Progenitor cell of endocrine pancreas (in vitro differentiated cells): ENCODE results near the gene CYP27A1. TPM values are rescaled to one million over a fixed set of nuclear protein-coding genes. Genes with fewer than 3 reads are reported as not detected.

ENCODE experiments used
- DNase-seq: peaks from one replicate; pipeline ENCODE4 v3.0.0; 2021; ENCODE audit warnings: low spot score; ENCODE audit not compliant: unreplicated experiment
- H3K27ac Mint-ChIP-seq: 2 replicates; pipeline ENCODE4 v1.8.0; 2021; ENCODE audit warnings: mild to moderate bottlenecking, moderate library complexity, mixed read lengths
- H3K27me3 Mint-ChIP-seq: 2 replicates; pipeline ENCODE4 v1.8.0; 2021; ENCODE audit warnings: mixed read lengths
- H3K36me3 Mint-ChIP-seq: 2 replicates; pipeline ENCODE4 v1.8.0; 2022; ENCODE audit warnings: mixed read lengths; ENCODE audit not compliant: insufficient read depth
- H3K4me1 Mint-ChIP-seq: 2 replicates; pipeline ENCODE4 v1.8.0; 2021; ENCODE audit warnings: low read depth, mixed read lengths
- H3K4me3 Mint-ChIP-seq: 2 replicates; pipeline ENCODE4 v1.8.0; 2021; ENCODE audit warnings: low read depth, mild to moderate bottlenecking, moderate library complexity, mixed read lengths
- H3K9me3 Mint-ChIP-seq: 2 replicates; pipeline ENCODE4 v1.8.0; 2021; ENCODE audit warnings: low read depth, mixed read lengths
- CTCF ChIP-seq: fragments of 200-600 bp; sonication (generic); IDR thresholded peaks from one replicate; pipeline ENCODE4 v1.5.0; 2021; ENCODE audit warnings: antibody characterized with exemption, mild to moderate bottlenecking; ENCODE audit not compliant: unreplicated experiment
- total RNA-seq: library from RNA; stranded (reverse); gene quantifications from 2 replicates; pipeline ENCODE4 v1.2.1, GENCODE V29; 2021

The CYP27A1 gene
- total RNA-seq, 1 donor from 2014 or later, result 16.4 TPM

DNA sequence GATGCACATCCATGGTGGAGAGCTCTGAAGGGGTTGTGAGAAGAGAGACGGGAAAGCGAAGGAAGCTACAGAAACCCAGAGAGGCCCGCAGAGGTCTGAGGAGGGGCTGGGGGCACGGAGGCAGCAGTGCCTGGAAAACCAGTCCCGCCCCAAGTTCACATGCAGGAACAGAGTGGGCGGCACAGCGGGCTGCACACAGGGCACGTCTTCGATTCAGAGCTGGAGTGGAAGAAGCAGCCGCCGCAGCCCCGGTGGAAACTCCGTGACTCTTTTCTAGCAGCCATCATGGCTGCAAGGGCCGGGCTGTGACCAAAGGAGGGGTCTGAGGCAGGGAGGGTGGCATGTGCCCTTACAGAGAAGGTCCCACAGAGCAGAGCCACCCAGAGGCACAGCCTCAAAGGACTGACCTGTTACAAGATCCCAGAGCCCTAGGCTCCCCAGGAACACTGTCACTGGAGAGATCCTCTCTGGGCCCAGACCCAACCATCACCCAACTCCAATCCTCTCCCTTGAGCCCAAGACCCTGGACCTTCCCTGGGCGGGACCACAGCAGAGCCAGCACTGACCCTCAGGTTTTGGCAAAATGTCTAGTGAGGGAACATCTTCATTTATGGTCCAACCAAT is 38.9 kb downstream of the CYP27A1 start:
- TF ChIP-seq CTCF, result no peak
- H3K4me3 Mint-ChIP-seq, result no peak overlapping the region
- H3K9me3 Mint-ChIP-seq, result no peaks in the 10 kb centered on the region
- peaks cover 19% of the 10 kb centered on the region for H3K36me3 Mint-ChIP-seq
- no peak for DNase-seq
- H3K27ac Mint-ChIP-seq, result no peak overlapping the region
- H3K4me1 Mint-ChIP-seq, result no peaks in the 10 kb centered on the region
- H3K27me3 Mint-ChIP-seq, result no peaks in the 10 kb centered on the region

- no peak for TF ChIP-seq CTCF
- no peak overlapping the region for H3K4me3 Mint-ChIP-seq
- H3K4me1 Mint-ChIP-seq, result no peaks in the 10 kb centered on the region
- H3K36me3 Mint-ChIP-seq, result peaks cover 15% of the 10 kb centered on the region
- H3K27ac Mint-ChIP-seq, result no peak overlapping the region
- no peak for DNase-seq
- H3K9me3 Mint-ChIP-seq, result no peaks in the 10 kb centered on the region
- H3K27me3 Mint-ChIP-seq, result peaks cover 3% of the 10 kb centered on the region
These were observed 39.8 kb downstream of the CYP27A1 start for GRCh38 chr2:218821605-218822211.

- Mint-ChIP-seq H3K27me3 (peaks cover 13% of the 10 kb centered on the region), H3K4me1 (no peaks in the 10 kb centered on the region), H3K9me3 (no peaks in the 10 kb centered on the region), H3K36me3 (peaks cover 11% of the 10 kb centered on the region), H3K4me3 (no peak overlapping the region), H3K27ac (no peak overlapping the region)
- no peak for DNase-seq
- no peak for TF ChIP-seq CTCF
These were observed 40.7 kb downstream of the CYP27A1 start for GRCh38 chr2:218822622-218823021.

- DNase-seq, result no peak
- no peaks in the 10 kb centered on the region for H3K4me1 Mint-ChIP-seq
- H3K27ac Mint-ChIP-seq, result no peak overlapping the region
- H3K27me3 Mint-ChIP-seq, result peaks cover 14% of the 10 kb centered on the region
- TF ChIP-seq CTCF, result no peak
- H3K9me3 Mint-ChIP-seq, result no peaks in the 10 kb centered on the region
- peaks cover 6% of the 10 kb centered on the region for H3K36me3 Mint-ChIP-seq
- no peak overlapping the region for H3K4me3 Mint-ChIP-seq
These were observed 41.4 kb downstream of the CYP27A1 start for GRCh38 chr2:218823196-218823855.

DNA sequence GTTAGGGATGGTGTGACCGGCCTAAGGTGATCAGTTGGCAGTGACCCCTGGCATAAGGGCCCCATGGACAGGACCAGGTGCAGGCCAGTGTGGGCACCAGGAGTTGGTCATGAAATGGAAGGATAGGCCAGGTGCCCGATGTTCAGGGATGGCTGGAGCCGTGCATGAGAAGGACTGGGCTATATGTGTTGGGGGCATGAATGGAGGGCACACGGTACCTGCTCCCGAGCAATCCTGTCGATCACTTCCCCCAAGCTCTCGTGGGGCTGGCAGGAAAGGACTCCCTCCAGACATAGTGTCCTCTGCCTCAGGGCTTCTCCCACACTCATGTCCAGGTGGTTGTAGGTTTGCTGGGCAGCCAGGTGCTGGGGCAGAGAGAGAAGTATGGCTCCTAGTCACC is 42.1 kb downstream of the CYP27A1 start:
- Mint-ChIP-seq H3K36me3 (peaks cover 3% of the 10 kb centered on the region), H3K27ac (no peak overlapping the region), H3K4me3 (no peak overlapping the region), H3K4me1 (no peaks in the 10 kb centered on the region), H3K9me3 (no peaks in the 10 kb centered on the region), H3K27me3 (peaks cover 14% of the 10 kb centered on the region)
- no peak for DNase-seq
- no peak for TF ChIP-seq CTCF
